PC-3 (cell line): ENCODE results near the gene NPBWR2. TPM values are rescaled to one million over a fixed set of nuclear protein-coding genes. Genes with fewer than 3 reads are reported as not detected.

ENCODE experiments used
- ATAC-seq: fragments of 200-7000 bp; cut with Tn5 transposase; 2 replicates; pipeline ENCODE4 v1.9.1; 2020; ENCODE audit warnings: mild to moderate bottlenecking, moderate library complexity
- BruUV-seq: library from RNA; stranded (reverse); fragments of 400-500 nt; replicated peaks from 2 replicates; lab custom pipeline; 2021; lab: Mats Ljungman, UMichigan
- CTCF ChIA-PET: fragments of 300-600 bp; sonication (Branson Sonifier 250); formaldehyde crosslinking; loops from one replicate; lab custom pipeline; 2022; ENCODE audit warnings: antibody characterized with exemption; lab: Charles Lee
- POLR2A ChIA-PET: fragments of 300-600 bp; sonication (Branson Sonifier 250); formaldehyde crosslinking; loops from one replicate; lab custom pipeline; 2022; ENCODE audit warnings: antibody characterized with exemption; ENCODE audit not compliant: unreplicated experiment; lab: Charles Lee
- DNase-seq: peaks from one replicate; pipeline ENCODE4 v3.0.0-alpha.2; 2015
- H2AFZ ChIP-seq: fragments of 300-600 bp; sonication (generic); 2 replicates; pipeline ENCODE4 v1.6.0; 2016; ENCODE audit warnings: antibody characterized with exemption, low read length
- H3F3A ChIP-seq: fragments of 300-600 bp; sonication (generic); one replicate; pipeline ENCODE4 v1.6.0; 2017; ENCODE audit warnings: antibody characterized with exemption, low read length, control low read depth, mild to moderate bottlenecking; ENCODE audit not compliant: unreplicated experiment
- H3K27ac ChIP-seq: fragments of 300-600 bp; sonication (generic); 2 replicates; pipeline ENCODE4 v1.5.1; 2016; ENCODE audit warnings: mild to moderate bottlenecking, low read length
- H3K27me3 ChIP-seq: fragments of 300-600 bp; sonication (generic); 2 replicates; pipeline ENCODE4 v1.6.1; 2016; ENCODE audit warnings: low read length, mixed read lengths
- H3K36me3 ChIP-seq: fragments of 300-600 bp; sonication (generic); 2 replicates; pipeline ENCODE4 v1.6.1; 2016; ENCODE audit warnings: low read depth, mixed run types, low read length, mixed read lengths
- H3K4me1 ChIP-seq: fragments of 300-600 bp; sonication (generic); 2 replicates; pipeline ENCODE4 v1.5.1; 2016; ENCODE audit warnings: low read length; ENCODE audit not compliant: insufficient read depth
- H3K4me2 ChIP-seq: fragments of 300-600 bp; sonication (generic); 2 replicates; pipeline ENCODE4 v1.6.0; 2016; ENCODE audit warnings: low read length
- H3K4me3 ChIP-seq: fragments of 300-600 bp; sonication (generic); 2 replicates; pipeline ENCODE4 v1.5.1; 2016; ENCODE audit warnings: mild to moderate bottlenecking, low read length, mixed read lengths
- H3K79me2 ChIP-seq: fragments of 300-600 bp; sonication (generic); 2 replicates; pipeline ENCODE4 v1.6.1; 2017; ENCODE audit warnings: low read length, mixed read lengths
- H3K9ac ChIP-seq: fragments of 300-600 bp; sonication (generic); 2 replicates; pipeline ENCODE4 v1.6.0; 2016; ENCODE audit warnings: mild to moderate bottlenecking, low read length
- H3K9me2 ChIP-seq: fragments of 300-600 bp; sonication (generic); replicated peaks from 2 replicates; pipeline ENCODE4 v1.6.1; 2016; ENCODE audit warnings: mixed run types, low read length, mixed read lengths
- H3K9me3 ChIP-seq: fragments of 300-600 bp; sonication (generic); 2 replicates; pipeline ENCODE4 v1.6.1; 2016; ENCODE audit warnings: low read length, mixed read lengths
- H4K20me1 ChIP-seq: fragments of 300-600 bp; sonication (generic); 2 replicates; pipeline ENCODE4 v1.6.1; 2016; ENCODE audit warnings: low read length, mixed read lengths
- EZH2 ChIP-seq: fragments of 300-600 bp; sonication (generic); IDR thresholded peaks from one replicate; pipeline ENCODE4 v1.6.1; 2017; ENCODE audit warnings: antibody characterized with exemption, mild to moderate bottlenecking, low read length; ENCODE audit not compliant: unreplicated experiment
- EZH2phosphoT487 ChIP-seq: fragments of 300-600 bp; sonication (generic); IDR thresholded peaks from 2 replicates; pipeline ENCODE4 v1.6.1; 2018; ENCODE audit warnings: mild to moderate bottlenecking, antibody characterized with exemption, low read length, borderline replicate concordance
- intact Hi-C: fragments of 100-400 bp; cut with micrococcal nuclease; formaldehyde crosslinking; loops from 2 replicates; pipeline ENCODE4 v1.9.0; 2023
- total RNA-seq: library from RNA; depleted of rRNA; stranded (reverse); fragments of >200 nt; gene quantifications from 2 replicates; pipeline ENCODE4 v1.2.3, GENCODE V29; 2014
- TF ChIP-seq, protein P1 (sequence below): fragments of 300-600 bp; sonication (generic); conservative IDR thresholded peaks from 2 replicates; pipeline ENCODE4 v1.5.1; 2017; ENCODE audit warnings: antibody characterized with exemption, low read depth, mild to moderate bottlenecking, low read length

NPBWR2 gene
- total RNA-seq, 1 experiment from 2014 or later, result not detected

DNA sequence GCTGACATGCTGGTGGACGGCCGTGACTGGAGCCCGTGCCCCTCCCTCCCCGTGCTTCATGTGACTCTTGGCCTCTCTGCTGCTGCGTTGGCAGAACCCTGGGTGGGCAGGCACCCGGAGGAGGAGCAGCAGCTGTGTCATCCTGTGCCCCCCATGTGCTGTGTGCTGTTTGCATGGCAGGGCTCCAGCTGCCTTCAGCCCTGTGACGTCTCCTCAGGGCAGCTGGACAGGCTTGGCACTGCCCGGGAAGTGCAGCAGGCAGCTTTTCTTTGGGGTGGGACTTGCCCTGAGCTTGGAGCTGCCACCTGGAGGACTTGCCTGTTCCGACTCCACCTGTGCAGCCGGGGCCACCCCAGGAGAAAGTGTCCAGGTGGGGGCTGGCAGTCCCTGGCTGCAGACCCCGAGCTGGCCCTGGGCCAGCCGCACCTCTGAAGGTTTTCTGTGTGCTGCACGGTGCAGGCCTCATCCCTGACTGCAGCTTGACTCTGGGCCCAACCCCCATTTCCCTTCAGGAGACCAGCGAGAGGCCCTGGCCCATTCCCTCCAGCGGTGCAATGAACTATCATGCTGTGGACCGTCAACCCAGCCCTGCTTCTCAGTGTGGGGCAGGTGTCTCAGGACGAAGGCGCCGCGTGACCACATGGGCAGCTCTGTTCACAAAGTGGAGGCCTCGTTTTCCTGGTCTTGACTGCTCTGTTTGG lies 8.1 kb downstream of the NPBWR2 start:
- CTCF ChIA-PET, result no interaction called here
- ATAC-seq, result no peak

DNA sequence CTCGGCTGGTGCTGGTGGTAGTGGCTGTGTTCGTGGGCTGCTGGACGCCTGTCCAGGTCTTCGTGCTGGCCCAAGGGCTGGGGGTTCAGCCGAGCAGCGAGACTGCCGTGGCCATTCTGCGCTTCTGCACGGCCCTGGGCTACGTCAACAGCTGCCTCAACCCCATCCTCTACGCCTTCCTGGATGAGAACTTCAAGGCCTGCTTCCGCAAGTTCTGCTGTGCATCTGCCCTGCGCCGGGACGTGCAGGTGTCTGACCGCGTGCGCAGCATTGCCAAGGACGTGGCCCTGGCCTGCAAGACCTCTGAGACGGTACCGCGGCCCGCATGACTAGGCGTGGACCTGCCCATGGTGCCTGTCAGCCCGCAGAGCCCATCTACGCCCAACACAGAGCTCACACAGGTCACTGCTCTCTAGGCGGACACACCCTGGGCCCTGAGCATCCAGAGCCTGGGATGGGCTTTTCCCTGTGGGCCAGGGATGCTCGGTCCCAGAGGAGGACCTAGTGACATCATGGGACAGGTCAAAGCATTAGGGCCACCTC lies 8.8 kb downstream of the NPBWR2 start:
- Histone ChIP-seq H4K20me1 (no peaks in the 10 kb centered on the region), H3K4me3 (no peak overlapping the region), H3K79me2 (no peaks in the 10 kb centered on the region), H3K9ac (no peak overlapping the region), H3K9me3 (no peaks in the 10 kb centered on the region), H3K9me2 (no peaks in the 10 kb centered on the region), H3K4me1 (no peaks in the 10 kb centered on the region), H3K4me2 (no peak overlapping the region), H3F3A (no peaks in the 10 kb centered on the region), H3K27ac (no peak overlapping the region), H2AFZ (no peak overlapping the region), H3K27me3 (0 out of 2 replicates have a peak, but pooled peaks cover 7% of the 10 kb centered on the region), H3K36me3 (no peaks in the 10 kb centered on the region)
- no TSS peak for BruUV-seq
- CTCF ChIA-PET, result no interaction called here
- TF ChIP-seq EZH2phosphoT487 (no peak), EZH2 (no peak)
- TF ChIP-seq, protein P1, sequence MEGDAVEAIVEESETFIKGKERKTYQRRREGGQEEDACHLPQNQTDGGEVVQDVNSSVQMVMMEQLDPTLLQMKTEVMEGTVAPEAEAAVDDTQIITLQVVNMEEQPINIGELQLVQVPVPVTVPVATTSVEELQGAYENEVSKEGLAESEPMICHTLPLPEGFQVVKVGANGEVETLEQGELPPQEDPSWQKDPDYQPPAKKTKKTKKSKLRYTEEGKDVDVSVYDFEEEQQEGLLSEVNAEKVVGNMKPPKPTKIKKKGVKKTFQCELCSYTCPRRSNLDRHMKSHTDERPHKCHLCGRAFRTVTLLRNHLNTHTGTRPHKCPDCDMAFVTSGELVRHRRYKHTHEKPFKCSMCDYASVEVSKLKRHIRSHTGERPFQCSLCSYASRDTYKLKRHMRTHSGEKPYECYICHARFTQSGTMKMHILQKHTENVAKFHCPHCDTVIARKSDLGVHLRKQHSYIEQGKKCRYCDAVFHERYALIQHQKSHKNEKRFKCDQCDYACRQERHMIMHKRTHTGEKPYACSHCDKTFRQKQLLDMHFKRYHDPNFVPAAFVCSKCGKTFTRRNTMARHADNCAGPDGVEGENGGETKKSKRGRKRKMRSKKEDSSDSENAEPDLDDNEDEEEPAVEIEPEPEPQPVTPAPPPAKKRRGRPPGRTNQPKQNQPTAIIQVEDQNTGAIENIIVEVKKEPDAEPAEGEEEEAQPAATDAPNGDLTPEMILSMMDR, result no peak
- POLR2A ChIA-PET, result interaction anchor here (0.7 kb wide), 1 partner anchor 108 kb away, joined by 3 read pairs; no protein-coding TSS in a partner anchor
- intact Hi-C loops, result no loop called here
- DNase-seq (no peak), ATAC-seq (no peak)

More for the DNA sequence above, 8.1 kb downstream of the NPBWR2 start:
- Histone ChIP-seq H3K79me2 (no peaks in the 10 kb centered on the region), H3K4me3 (no peak overlapping the region), H3K9me3 (no peaks in the 10 kb centered on the region), H3K27me3 (0 out of 2 replicates have a peak, but pooled peaks cover 7% of the 10 kb centered on the region), H4K20me1 (no peaks in the 10 kb centered on the region), H3K36me3 (no peaks in the 10 kb centered on the region), H3K4me2 (no peak overlapping the region), H3K9ac (no peak overlapping the region), H3K9me2 (no peaks in the 10 kb centered on the region), H2AFZ (no peak overlapping the region), H3F3A (no peaks in the 10 kb centered on the region), H3K4me1 (no peaks in the 10 kb centered on the region), H3K27ac (no peak overlapping the region)
- no peak for TF ChIP-seq EZH2
- TF ChIP-seq, protein P1, result no peak
- TF ChIP-seq EZH2phosphoT487, result no peak
- POLR2A ChIA-PET, result interaction anchor here (0.7 kb wide), 1 partner anchor 109 kb away, joined by 3 read pairs; no protein-coding TSS in a partner anchor
- no peak for DNase-seq
- intact Hi-C loops, result no loop called here
- BruUV-seq, result no TSS peak

DNA sequence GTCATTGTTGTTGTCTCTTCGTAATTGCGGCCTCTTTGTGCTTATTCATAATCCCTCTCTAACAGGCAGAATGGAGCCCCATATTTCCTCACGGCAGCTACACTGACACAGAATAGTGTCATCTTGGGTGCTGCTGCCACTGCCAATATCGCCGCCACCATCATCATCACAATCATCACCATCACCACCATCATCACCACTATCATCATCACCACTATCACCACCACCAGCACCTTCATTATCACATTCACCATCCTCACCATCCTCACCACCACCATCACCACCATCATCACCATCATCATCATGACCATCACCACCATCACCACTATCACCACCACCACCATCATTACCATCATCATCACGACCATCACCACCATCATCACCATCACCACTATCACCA lies 10.8 kb downstream of the NPBWR2 start:
- BruUV-seq, result no TSS peak
- H4K20me1 ChIP-seq, result no peaks in the 10 kb centered on the region
- H3K36me3 ChIP-seq, result no peaks in the 10 kb centered on the region
- H3K27ac ChIP-seq, result no peak overlapping the region
- no peaks in the 10 kb centered on the region for H3F3A ChIP-seq
- H3K4me2 ChIP-seq, result no peak overlapping the region
- no peaks in the 10 kb centered on the region for H3K79me2 ChIP-seq
- TF ChIP-seq EZH2 (no peak), EZH2phosphoT487 (no peak)
- TF ChIP-seq, protein P1, result no peak
- ChIA-PET CTCF (no interaction called here), POLR2A (no interaction called here)
- 0 out of 2 replicates have a peak, but pooled peaks cover 3% of the 10 kb centered on the region for H3K27me3 ChIP-seq
- no peaks in the 10 kb centered on the region for H3K4me1 ChIP-seq
- H3K9ac ChIP-seq, result no peak overlapping the region
- H3K4me3 ChIP-seq, result no peak overlapping the region
- ATAC-seq (no peak), DNase-seq (no peak)
- no peaks in the 10 kb centered on the region for H3K9me2 ChIP-seq
- no peak overlapping the region for H2AFZ ChIP-seq
- intact Hi-C loops, result no loop called here
- H3K9me3 ChIP-seq, result no peaks in the 10 kb centered on the region
